Lower leg skin (tissue), 4 donors: Measurements from ENCODE around the gene CFAP97D1. TPM values are rescaled to one million over a fixed set of nuclear protein-coding genes. Genes with fewer than 3 reads are reported as not detected.

Experiments used
- DNase-seq, 2 donors: peaks; one replicate each; pipeline ENCODE4 v3.0.0-alpha.2; 2019; ENCODE audit warnings: low spot score in 2 of 2
- H3K4me3 ChIP-seq: fragments of 200-600 bp; sonication (generic); 2 replicates; pipeline ENCODE4 v1.5.1; 2017; ENCODE audit warnings: mild to moderate bottlenecking, low read depth; ENCODE audit not compliant: poor library complexity, severe bottlenecking
- CTCF ChIP-seq, 3 donors: fragments of 450-650 bp; IDR thresholded peaks; one replicate each; pipeline ENCODE4 v1.5.1; 2016; ENCODE audit warnings: antibody characterized with exemption in 3 of 3, mild to moderate bottlenecking in 3 of 3, moderate library complexity in 2 of 3
- POLR2A ChIP-seq, 2 donors: fragments of 450-650 bp; IDR thresholded peaks; one replicate each; pipeline ENCODE4 v1.6.1; 2016 to 2017; ENCODE audit warnings: antibody characterized with exemption in 2 of 2, mild to moderate bottlenecking in 1 of 2, moderate library complexity in 1 of 2
- WGBS, 2 donors: methylation state at CpG; one replicate each; pipeline ENCODE4 v1.1.5; 2018; 5-methylcytosine and 5-hydroxymethylcytosine counted together
- intact Hi-C: fragments of 100-400 bp; cut with DNase I; formaldehyde crosslinking; loops from one replicate; pipeline ENCODE4 v1.15.0; 2023; ENCODE audit warnings: low total_unique reads
- total RNA-seq, 4 donors: library from RNA; depleted of rRNA; stranded (reverse); fragments of >200 nt; gene quantifications; one replicate each; pipeline ENCODE4 v1.1.0, GENCODE V29; 2016

Gene CFAP97D1
- total RNA-seq, 4 donors from 2014 or later: 0.30 TPM; not detected in 3

- DNase-seq: peak in 1 of 2 donors; percentile 31
- intact Hi-C loops: no loop called here
- H3K4me3 ChIP-seq: no peak overlapping the region
- 92% methylated on average over 5 of the region's 5 CpGs for WGBS, 2 donors
- TF ChIP-seq CTCF (IDR thresholded peaks at IDR 0.05): no peak
Measured at GRCh38 chr17:43810823-43811222, 30.6 kb downstream of the CFAP97D1 start.

- no peak overlapping the region for H3K4me3 ChIP-seq
- WGBS, 2 donors: 94 to 95% methylated on average over 10 of the region's 10 CpGs
- peak in 1 of 2 donors; percentile 61 for DNase-seq
- TF ChIP-seq CTCF (IDR thresholded peaks at IDR 0.05) (no peak), POLR2A (IDR thresholded peaks at IDR 0.05) (no peak)
- intact Hi-C loops: no loop called here
Measured at GRCh38 chr17:43812396-43813265, 32.4 kb downstream of the CFAP97D1 start.

- WGBS, 2 donors: 89 to 94% methylated on average over 3 of the region's 3 CpGs
- TF ChIP-seq CTCF (IDR thresholded peaks at IDR 0.05): no peak
- TF ChIP-seq POLR2A (IDR thresholded peaks at IDR 0.05): no peak
- H3K4me3 ChIP-seq: no peak overlapping the region
- intact Hi-C loops: no loop called here
- DNase-seq: peak in 1 of 2 donors; percentile 15
Measured at GRCh38 chr17:43813386-43813785, 33.2 kb downstream of the CFAP97D1 start.

GRCh38 chr17:43814026-43814425 lies 33.8 kb downstream of the CFAP97D1 start:
- intact Hi-C loops: no loop called here
- 91 to 92% methylated on average over 9 to 12 of the region's 12 CpGs for WGBS, 2 donors
- no peak overlapping the region for H3K4me3 ChIP-seq
- TF ChIP-seq POLR2A (IDR thresholded peaks at IDR 0.05) (no peak), CTCF (IDR thresholded peaks at IDR 0.05) (no peak)
- DNase-seq: peak in 1 of 2 donors; percentile 60

- DNase-seq: no peak
- 24 to 26% methylated on average over 1 of the region's 1 CpG for WGBS, 2 donors
- intact Hi-C loops: no loop called here
- H3K4me3 ChIP-seq: no peak overlapping the region
- no peak for TF ChIP-seq CTCF (IDR thresholded peaks at IDR 0.05)
- no peak for TF ChIP-seq POLR2A (IDR thresholded peaks at IDR 0.05)
Measured at GRCh38 chr17:43814714-43815113, 34.5 kb downstream of the CFAP97D1 start.
